IMR-90 (cell line): Measurements from ENCODE around the gene PPP6R1. TPM values are rescaled to one million over a fixed set of nuclear protein-coding genes. Genes with fewer than 3 reads are reported as not detected.

Source experiments
- ATAC-seq: fragments of 200-7000 bp; cut with Tn5 transposase; 2 replicates; pipeline ENCODE4 v1.9.1; 2020; ENCODE audit warnings: low read depth, mild to moderate bottlenecking, moderate library complexity
- BruUV-seq: library from RNA; stranded (reverse); fragments of 400-500 nt; replicated peaks from 2 replicates; lab custom pipeline; 2021; lab: Mats Ljungman, UMichigan
- CTCF ChIA-PET: fragments of 300-600 bp; formaldehyde crosslinking; extraction: SDS; loops from one replicate; lab custom pipeline; 2021; ENCODE audit warnings: antibody characterized with exemption; lab: Yijun Ruan, JAX
- POLR2A ChIA-PET: fragments of 300-600 bp; sonication (Branson Sonifier 250); formaldehyde crosslinking; loops from one replicate; lab custom pipeline; 2022; ENCODE audit warnings: antibody characterized with exemption; ENCODE audit not compliant: unreplicated experiment; lab: Charles Lee
- DNase-seq: peaks from one replicate; pipeline ENCODE4 v3.0.0; 2013
- H2AFZ ChIP-seq: replicated peaks from 2 replicates; pipeline ENCODE3; 2013; ENCODE audit warnings: low read length, mild to moderate bottlenecking; ENCODE audit not compliant: poor library complexity
- H2AK5ac ChIP-seq: 2 replicates; pipeline ENCODE4 v1.6.1; 2013; ENCODE audit warnings: low read depth, low read length, inconsistent platforms
- H2AK9ac ChIP-seq: replicated peaks from 2 replicates; pipeline ENCODE3; 2013; ENCODE audit warnings: mild to moderate bottlenecking, low read depth, low read length, moderate library complexity; ENCODE audit not compliant: poor library complexity
- H2BK120ac ChIP-seq: 2 replicates; pipeline ENCODE4 v1.6.1; 2013; ENCODE audit warnings: low read depth, low read length, inconsistent platforms
- H2BK15ac ChIP-seq: 3 replicates; pipeline ENCODE4 v1.6.1; 2013; ENCODE audit warnings: low read depth, low read length, inconsistent platforms
- H2BK20ac ChIP-seq: 2 replicates; pipeline ENCODE4 v1.6.1; 2013; ENCODE audit warnings: low read depth, mild to moderate bottlenecking, inconsistent platforms, low read length, moderate library complexity
- H2BK5ac ChIP-seq: 2 replicates; pipeline ENCODE4 v1.6.1; 2013; ENCODE audit warnings: mild to moderate bottlenecking, low read depth, low read length, inconsistent platforms; ENCODE audit not compliant: poor library complexity, severe bottlenecking
- H3K14ac ChIP-seq: replicated peaks from 2 replicates; pipeline ENCODE4 v1.6.1; 2013; ENCODE audit warnings: low read depth, low read length, inconsistent platforms
- H3K18ac ChIP-seq: 2 replicates; pipeline ENCODE4 v1.6.1; 2013; ENCODE audit warnings: low read depth, low read length, control low read depth
- H3K23ac ChIP-seq: 2 replicates; pipeline ENCODE4 v1.6.1; 2013; ENCODE audit warnings: low read depth, low read length, inconsistent platforms
- H3K27ac ChIP-seq: 2 replicates; pipeline ENCODE4 v1.5.1; 2013; ENCODE audit warnings: mild to moderate bottlenecking, control low read depth, low read length; ENCODE audit not compliant: insufficient read depth
- H3K27me3 ChIP-seq: 2 replicates; pipeline ENCODE4 v1.6.1; 2013; ENCODE audit warnings: low read length; ENCODE audit not compliant: control insufficient read depth, insufficient read depth
- H3K36me3 ChIP-seq: 2 replicates; pipeline ENCODE4 v1.6.1; 2013; ENCODE audit warnings: low read length, mixed read lengths; ENCODE audit not compliant: control insufficient read depth, insufficient read depth
- H3K4ac ChIP-seq: 2 replicates; pipeline ENCODE4 v1.6.1; 2013; ENCODE audit warnings: low read depth, low read length, inconsistent platforms
- H3K4me1 ChIP-seq: 2 replicates; pipeline ENCODE4 v1.6.1; 2013; ENCODE audit warnings: low read length, mixed read lengths; ENCODE audit not compliant: control insufficient read depth, insufficient read depth
- H3K4me2 ChIP-seq: 2 replicates; pipeline ENCODE4 v1.6.1; 2013; ENCODE audit warnings: low read depth, mild to moderate bottlenecking, control low read depth, low read length, moderate library complexity
- H3K4me3 ChIP-seq: 2 replicates; pipeline ENCODE4 v1.5.1; 2013; ENCODE audit warnings: low read depth, mild to moderate bottlenecking, control low read depth, low read length, moderate library complexity; ENCODE audit not compliant: insufficient read depth
- H3K56ac ChIP-seq: 2 replicates; pipeline ENCODE4 v1.6.1; 2013; ENCODE audit warnings: low read length, inconsistent platforms; ENCODE audit not compliant: insufficient read depth; ENCODE audit errors: extremely low read depth
- H3K79me1 ChIP-seq, 2 experiments: 2 replicates each; pipeline ENCODE4 v1.6.1; 2013; ENCODE audit warnings: low read length in 2 of 2, inconsistent platforms in 1 of 2, low read depth in 1 of 2
- H3K9ac ChIP-seq: 2 replicates; pipeline ENCODE4 v1.6.1; 2013; ENCODE audit warnings: low read depth, low read length, control low read depth
- H3K9me1 ChIP-seq: 2 replicates; pipeline ENCODE4 v1.6.1; 2013; ENCODE audit warnings: low read length, inconsistent platforms; ENCODE audit not compliant: insufficient read depth
- H3K9me3 ChIP-seq: 2 replicates; pipeline ENCODE4 v1.6.1; 2013; ENCODE audit warnings: low read length; ENCODE audit not compliant: control insufficient read depth, insufficient read depth
- H4K20me1 ChIP-seq: 2 replicates; pipeline ENCODE4 v1.6.1; 2013; ENCODE audit warnings: low read length, inconsistent platforms; ENCODE audit not compliant: insufficient read depth
- H4K5ac ChIP-seq: 2 replicates; pipeline ENCODE4 v1.6.1; 2013; ENCODE audit warnings: mild to moderate bottlenecking, low read depth, low read length, control low read depth
- H4K8ac ChIP-seq, 2 experiments: 2 replicates each; pipeline ENCODE4 v1.6.1; 2013; ENCODE audit warnings: low read depth in 2 of 2, low read length in 2 of 2, control low read depth in 1 of 2, inconsistent platforms in 1 of 2
- H4K91ac ChIP-seq: 2 replicates; pipeline ENCODE4 v1.6.1; 2013; ENCODE audit warnings: low read depth, low read length, inconsistent platforms; ENCODE audit not compliant: insufficient read depth
- CEBPB ChIP-seq: IDR thresholded peaks from 2 replicates; pipeline ENCODE4 v1.6.1; 2012; ENCODE audit warnings: low read depth, low read length, improper control_type of control experiment
- FOS ChIP-seq: fragments of 150-350 bp; IDR thresholded peaks from 2 replicates; pipeline ENCODE4 v1.6.1; 2016; ENCODE audit warnings: low read depth, low read length
- MAZ ChIP-seq: IDR thresholded peaks from 2 replicates; pipeline ENCODE4 v1.6.1; 2012; ENCODE audit warnings: low read depth, mild to moderate bottlenecking, low read length, improper control_type of control experiment, moderate library complexity, borderline replicate concordance
- MXI1 ChIP-seq: IDR thresholded peaks from 2 replicates; pipeline ENCODE4 v1.6.1; 2012; ENCODE audit warnings: low read depth, mild to moderate bottlenecking, low read length, moderate library complexity, borderline replicate concordance
- POLR2A ChIP-seq: IDR thresholded peaks from 2 replicates; pipeline ENCODE4 v1.6.1; 2012; ENCODE audit warnings: mild to moderate bottlenecking, low read depth, low read length
- RAD21 ChIP-seq: IDR thresholded peaks from 2 replicates; pipeline ENCODE4 v1.6.1; 2012; ENCODE audit warnings: low read length, improper control_type of control experiment
- RCOR1 ChIP-seq: IDR thresholded peaks from 2 replicates; pipeline ENCODE4 v1.6.1; 2012; ENCODE audit warnings: mild to moderate bottlenecking, low read length, improper control_type of control experiment; ENCODE audit not compliant: insufficient replicate concordance
- WGBS, 2 experiments: methylation state at CpG; one replicate each; pipeline versions ENCODE4 v1.1.5 to v1.1.7; 2013; ENCODE audit warnings: missing lambda C conversion rate in 2 of 2; ENCODE audit not compliant: insufficient read length in 1 of 2; ENCODE audit errors: extremely low coverage in 2 of 2; 5-methylcytosine and 5-hydroxymethylcytosine counted together
- dilution Hi-C: fragments of 300-500 bp; cut with HindIII; formaldehyde crosslinking; loops from one replicate; pipeline ENCODE4 v1.14.3; 2018; ENCODE audit warnings: low sequenced_read_pairs; ENCODE audit not compliant: unreplicated experiment
- in situ Hi-C: fragments of 300-500 bp; cut with MboI; formaldehyde crosslinking; loops from 3 replicates; pipeline ENCODE4 v1.14.3; 2019; ENCODE audit warnings: low sequenced_read_pairs, inconsistent platforms, mixed read lengths
- intact Hi-C: fragments of 100-400 bp; cut with micrococcal nuclease; formaldehyde crosslinking; loops from 2 replicates; pipeline ENCODE4 v1.10.0; 2022
- polyA plus RNA-seq, 3 experiments: library from polyadenylated mRNA; depleted of rRNA; stranded (reverse); fragments of >200 nt; gene quantifications; 2 replicates each; pipeline ENCODE4 v1.2.3, GENCODE V29; 2012; ENCODE audit warnings: low replicate concordance in 1 of 3
- total RNA-seq: library from RNA; depleted of rRNA; stranded (reverse); fragments of >200 nt; gene quantifications from 2 replicates; pipeline ENCODE4 v1.2.3, GENCODE V29; 2012

The PPP6R1 gene
- total and polyA plus RNA-seq, 2 of the 4 experiments (the other 2 are of a cell fraction), result 19.9 to 50.2 TPM

GRCh38 chr19:55300886-55301458 is 42.2 kb upstream of the PPP6R1 start:
- Histone ChIP-seq H3K9me1 (no peaks in the 10 kb centered on the region), H3K56ac (no peak overlapping the region), H3K27ac (no peak overlapping the region), H2AFZ (no peak overlapping the region), H3K4me3 (no peak overlapping the region), H2BK15ac (no peak overlapping the region), H2AK5ac (no peak overlapping the region), H4K8ac (peak overlapping the region in 1 of 2 experiments; percentile 94; a peak in 1 of 4 replicates), H2AK9ac (peak overlapping the region; percentile 48), H3K79me1 (no peaks in the 10 kb centered on the region), H3K27me3 (no peaks in the 10 kb centered on the region), H2BK120ac (no peak overlapping the region), H2BK5ac (no peak overlapping the region), H4K20me1 (no peaks in the 10 kb centered on the region), H3K14ac (no peak overlapping the region), H3K4me1 (no peaks in the 10 kb centered on the region), H4K91ac (no peak overlapping the region), H3K4me2 (no peak overlapping the region), H3K36me3 (peaks cover 43% of the 10 kb centered on the region), H3K23ac (no peak overlapping the region), H3K9me3 (no peaks in the 10 kb centered on the region), H3K9ac (no peak overlapping the region), H4K5ac (no peak overlapping the region), H3K18ac (no peak overlapping the region), H2BK20ac (no peak overlapping the region), H3K4ac (no peak overlapping the region)
- TF ChIP-seq MAZ (no peak), CEBPB (no peak), FOS (no peak), POLR2A (no peak), RAD21 (no peak), MXI1 (no peak), RCOR1 (no peak)
- 79% methylated on average over 8 of the region's 15 CpGs; no CpG with 5 or more reads in 1 of the 2 experiments for WGBS, 2 experiments
- intact Hi-C loops, result loop anchor here (5.0 kb wide), 1 partner anchor 86 kb away; the partner anchor contains the start of gene RPL28
- in situ Hi-C loops, result no loop called here
- no peak for DNase-seq
- BruUV-seq, result no TSS peak
- ChIA-PET POLR2A (interaction anchor here (1.0 kb wide), 1 partner anchor 104 kb away, joined by 4 read pairs; no protein-coding TSS in a partner anchor), CTCF (interaction anchor here (0.6 to 2.0 kb wide), 7 partner anchors 13 to 83 kb away, joined by 3 to 11 read pairs (median 3); partner anchors contain the start of genes KMT5C and TMEM238)
- no peak for ATAC-seq
- dilution Hi-C loops, result no loop called here
